ENCODE results near the gene FTSJ3.
"Not testable (repeated sequence)": the region's sequence is repeated elsewhere in the genome, so short reads cannot be mapped to it uniquely, and the experiment has no call there.

FTSJ3 gene, protein sequence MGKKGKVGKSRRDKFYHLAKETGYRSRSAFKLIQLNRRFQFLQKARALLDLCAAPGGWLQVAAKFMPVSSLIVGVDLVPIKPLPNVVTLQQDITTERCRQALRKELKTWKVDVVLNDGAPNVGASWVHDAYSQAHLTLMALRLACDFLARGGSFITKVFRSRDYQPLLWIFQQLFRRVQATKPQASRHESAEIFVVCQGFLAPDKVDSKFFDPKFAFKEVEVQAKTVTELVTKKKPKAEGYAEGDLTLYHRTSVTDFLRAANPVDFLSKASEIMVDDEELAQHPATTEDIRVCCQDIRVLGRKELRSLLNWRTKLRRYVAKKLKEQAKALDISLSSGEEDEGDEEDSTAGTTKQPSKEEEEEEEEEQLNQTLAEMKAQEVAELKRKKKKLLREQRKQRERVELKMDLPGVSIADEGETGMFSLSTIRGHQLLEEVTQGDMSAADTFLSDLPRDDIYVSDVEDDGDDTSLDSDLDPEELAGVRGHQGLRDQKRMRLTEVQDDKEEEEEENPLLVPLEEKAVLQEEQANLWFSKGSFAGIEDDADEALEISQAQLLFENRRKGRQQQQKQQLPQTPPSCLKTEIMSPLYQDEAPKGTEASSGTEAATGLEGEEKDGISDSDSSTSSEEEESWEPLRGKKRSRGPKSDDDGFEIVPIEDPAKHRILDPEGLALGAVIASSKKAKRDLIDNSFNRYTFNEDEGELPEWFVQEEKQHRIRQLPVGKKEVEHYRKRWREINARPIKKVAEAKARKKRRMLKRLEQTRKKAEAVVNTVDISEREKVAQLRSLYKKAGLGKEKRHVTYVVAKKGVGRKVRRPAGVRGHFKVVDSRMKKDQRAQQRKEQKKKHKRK

GRCh38 chr17:63827002-63827800 lies at the start of gene FTSJ3, which contains the start of gene PSMC5:
TSS of gene FTSJ3 (minus strand) at chr17:63827663. CDS start at chr17:63826902, 761 bp downstream.
TSS of gene PSMC5 (plus strand) at chr17:63827431. CDS start at chr17:63827491, 60 bp downstream.
- peak; percentile 95 for DNase-seq (ENCODE audit: low spot score)

GRCh38 chr17:63874693-63875092 lies 47.2 kb upstream of the FTSJ3 start:
- not testable (repeated sequence) for DNase-seq (ENCODE audit: low spot score)

GRCh38 chr17:63874061-63874626 lies 46.7 kb upstream of the FTSJ3 start:
- DNase-seq (ENCODE audit: low spot score), result not testable (repeated sequence)

GRCh38 chr17:63873577-63873976 lies 46.1 kb upstream of the FTSJ3 start, which contains the start of gene CSH2:
TSS of gene CSH2 (minus strand) at chr17:63873677. CDS start at chr17:63873614, 63 bp downstream.
- DNase-seq (ENCODE audit: low spot score), result not testable (repeated sequence)

GRCh38 chr17:63871646-63872365 lies 44.3 kb upstream of the FTSJ3 start:
- not testable (repeated sequence) for DNase-seq (ENCODE audit: low spot score)

- DNase-seq (ENCODE audit: low spot score), result not testable (repeated sequence)
Observed at GRCh38 chr17:63870292-63870665, 42.8 kb upstream of the FTSJ3 start.

DNA sequence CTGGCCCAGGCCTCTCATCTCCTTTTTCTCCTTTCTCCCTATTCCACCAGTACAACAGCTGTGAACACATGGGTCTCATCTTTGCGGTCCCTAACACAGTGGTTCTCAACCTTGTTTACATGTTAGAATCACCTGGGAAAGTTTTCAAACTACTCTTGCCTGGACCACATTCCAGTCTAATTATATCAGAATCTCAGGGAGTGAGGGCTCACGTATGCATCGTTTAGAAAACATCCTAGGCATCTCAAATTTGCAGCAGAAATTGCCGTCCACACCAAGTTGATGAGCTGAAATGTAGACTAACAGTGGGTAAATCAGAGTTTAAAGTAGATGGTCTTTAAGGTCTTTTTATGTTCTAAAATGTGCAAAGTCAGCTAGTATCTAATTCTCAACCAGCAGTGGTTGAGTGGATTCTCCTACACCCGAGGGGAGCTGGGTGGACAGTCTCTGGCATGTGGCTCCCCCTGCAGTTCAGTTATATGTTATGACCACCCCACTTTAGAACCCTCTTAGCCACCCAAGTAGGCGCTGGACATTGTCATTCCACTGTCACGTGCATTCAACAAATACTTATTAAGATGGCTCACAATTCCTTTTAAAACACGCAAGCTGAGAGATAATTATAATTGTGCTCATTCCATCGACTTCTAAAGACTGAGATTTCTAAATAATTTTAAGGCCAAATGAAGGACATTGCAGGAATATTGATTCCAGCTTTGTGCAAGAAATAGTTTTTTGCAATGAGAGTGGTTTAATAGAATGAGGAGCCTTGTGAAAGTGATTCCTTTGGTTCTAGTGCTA lies 42.2 kb upstream of the FTSJ3 start:
- not testable (repeated sequence) for DNase-seq (ENCODE audit: low spot score)

DNA sequence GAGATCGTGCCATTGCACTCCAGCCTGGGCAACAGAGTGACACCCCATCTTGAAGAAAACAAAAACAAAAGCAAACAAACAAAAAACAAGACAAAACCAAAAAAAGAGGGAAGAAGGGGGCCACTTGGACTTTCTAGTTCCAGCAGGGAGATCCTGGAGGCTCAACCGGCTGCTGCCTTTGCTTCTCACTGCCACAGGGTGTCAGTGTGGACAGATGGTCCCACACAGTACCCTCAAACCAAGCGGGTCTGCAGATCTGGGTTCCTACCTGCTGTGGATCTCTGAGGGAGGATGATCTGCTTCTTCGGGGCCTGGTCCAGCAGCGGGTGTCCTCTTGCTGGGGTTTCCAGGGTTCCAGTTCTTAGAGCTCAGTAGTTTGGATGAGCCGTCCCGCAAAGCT lies 39.2 kb upstream of the FTSJ3 start:
- not testable (repeated sequence) for DNase-seq (ENCODE audit: low spot score)

DNA sequence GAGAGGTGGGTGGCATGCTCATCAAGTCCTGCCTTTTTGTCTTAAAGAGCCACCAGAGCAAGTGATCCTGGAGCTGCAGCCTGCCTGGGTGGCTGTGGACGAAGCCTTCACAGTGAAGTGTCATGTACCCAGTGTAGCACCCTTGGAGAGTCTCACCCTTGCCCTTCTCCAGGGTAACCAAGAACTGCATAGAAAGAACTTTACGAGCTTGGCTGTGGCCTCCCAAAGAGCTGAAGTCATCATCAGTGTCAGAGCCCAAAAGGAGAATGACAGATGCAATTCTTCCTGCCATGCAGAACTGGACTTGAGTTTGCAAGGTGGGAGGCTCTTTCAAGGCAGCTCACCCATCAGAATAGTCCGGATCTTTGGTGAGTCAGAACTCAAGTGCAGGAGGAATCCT lies 31.8 kb upstream of the FTSJ3 start:
- no peak for DNase-seq (ENCODE audit: low spot score)

GRCh38 chr17:63856425-63856824 lies 29.0 kb upstream of the FTSJ3 start:
- DNase-seq (ENCODE audit: low spot score), result not testable (repeated sequence)

DNA sequence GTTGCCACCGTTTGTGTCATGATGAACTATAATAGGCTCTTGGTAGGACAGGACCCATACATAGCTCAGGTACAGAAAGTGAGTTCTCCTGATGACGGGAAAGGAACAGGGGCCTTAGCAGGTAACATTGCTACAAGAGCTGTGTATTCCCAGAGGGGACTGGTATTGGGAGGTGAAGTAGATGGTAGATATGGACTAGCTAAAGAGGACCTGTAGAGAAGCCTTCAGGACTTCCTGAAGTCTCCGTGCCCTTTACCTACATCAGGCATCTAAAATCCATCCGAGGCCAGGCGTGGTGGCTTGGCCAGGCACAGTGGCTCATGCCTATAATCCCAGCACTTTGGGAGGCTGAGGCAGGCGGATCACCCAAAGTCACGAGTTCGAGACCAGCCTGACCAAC lies 27.7 kb upstream of the FTSJ3 start:
- DNase-seq (ENCODE audit: low spot score), result no peak

GRCh38 chr17:63854709-63855108 lies 27.2 kb upstream of the FTSJ3 start:
- no peak for DNase-seq (ENCODE audit: low spot score)

DNA sequence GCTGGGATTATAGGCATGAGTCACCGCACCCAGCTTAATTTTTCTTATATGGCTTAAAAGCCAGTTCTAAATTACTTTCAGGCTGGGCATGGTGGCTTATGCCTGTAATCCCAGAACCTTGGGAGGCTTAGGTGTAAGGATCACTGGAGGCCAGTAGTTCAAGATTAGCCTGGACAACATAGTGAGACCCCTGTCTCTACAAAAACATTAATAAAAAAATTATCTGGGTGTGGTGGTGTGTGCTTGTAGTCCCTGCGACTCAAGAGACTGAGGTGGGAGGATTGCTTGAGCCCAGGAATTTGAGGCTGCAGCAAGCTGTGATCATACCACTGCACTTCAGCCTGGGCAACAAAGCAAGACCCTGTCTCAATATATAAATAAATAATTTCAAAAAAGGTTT lies 25.8 kb upstream of the FTSJ3 start:
- no peak for DNase-seq (ENCODE audit: low spot score)

GRCh38 chr17:63850401-63850800 lies 22.9 kb upstream of the FTSJ3 start:
- no peak for DNase-seq (ENCODE audit: low spot score)

GRCh38 chr17:63848834-63849689 lies 21.6 kb upstream of the FTSJ3 start:
- peak; percentile 92 for DNase-seq (ENCODE audit: low spot score)

GRCh38 chr17:63847525-63848249 lies 20.2 kb upstream of the FTSJ3 start:
- DNase-seq (ENCODE audit: low spot score), result no peak

GRCh38 chr17:63845509-63845908 lies 18.0 kb upstream of the FTSJ3 start:
- no peak for DNase-seq (ENCODE audit: low spot score)

GRCh38 chr17:63843910-63844677 lies 16.6 kb upstream of the FTSJ3 start:
- no peak for DNase-seq (ENCODE audit: low spot score)
